PC-9 (cell line): Measurements from ENCODE around the gene ZNF438.

Source experiments
- CTCF ChIP-seq: fragments of 200-600 bp; sonication (generic); conservative IDR thresholded peaks from 2 replicates; pipeline ENCODE4 v1.6.1; 2017; ENCODE audit warnings: mixed run types, antibody characterized with exemption, mild to moderate bottlenecking, moderate library complexity
- EZH2 ChIP-seq: fragments of 200-600 bp; sonication (generic); IDR thresholded peaks from 2 replicates; pipeline ENCODE4 v1.8.0; 2017; ENCODE audit warnings: antibody characterized with exemption, low read depth

DNA sequence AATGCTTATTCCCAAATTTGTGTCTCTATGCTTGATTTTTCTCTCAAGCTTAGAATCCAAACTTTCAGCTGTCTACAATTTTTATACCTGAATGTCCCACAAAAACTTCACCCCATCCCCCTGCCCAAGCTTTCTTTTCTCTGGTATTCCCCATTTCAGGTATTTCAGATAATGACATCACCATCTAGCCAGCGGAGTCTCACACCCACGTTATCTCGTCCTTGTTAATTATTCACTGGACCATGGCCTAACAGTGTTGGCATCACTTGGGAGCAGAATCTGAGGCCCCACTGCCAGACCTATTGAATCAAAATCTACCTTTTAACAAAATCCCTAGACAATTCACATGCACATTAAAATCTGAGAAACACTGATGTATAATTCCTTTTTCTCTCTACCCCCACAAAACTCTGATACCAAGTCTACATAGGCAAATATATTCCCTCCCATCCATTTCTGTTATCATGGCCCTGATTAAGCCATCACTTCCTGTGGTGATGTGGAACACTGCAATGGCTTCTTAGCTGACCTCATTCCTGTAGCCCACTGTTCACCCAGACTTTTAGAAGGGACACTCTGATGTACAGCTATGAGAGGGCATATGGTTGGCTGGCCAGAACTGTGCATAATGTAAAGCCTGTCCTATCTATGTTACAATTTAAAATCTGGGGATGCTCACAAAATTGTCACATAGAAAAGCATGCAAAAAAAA lies 31.4 kb downstream of the ZNF438 start:
- TF ChIP-seq EZH2, result no peak
- TF ChIP-seq CTCF, result no peak
